NCI-H82 (cell line): ENCODE measurements around the gene SLC16A6.
"Not testable (repeated sequence)": the region's sequence is repeated elsewhere in the genome, so short reads cannot be mapped to it uniquely, and the experiment has no call there.

Experiments used
- DNase-seq: peaks from one replicate; lab custom pipeline; 2025; lab: John Stamatoyannopoulos, UW

SLC16A6 gene

GRCh38 chr17:68314916-68315535 lies 24.1 kb upstream of the SLC16A6 start:
- no peak for DNase-seq

GRCh38 chr17:68310152-68310551 lies 19.2 kb upstream of the SLC16A6 start:
- no peak for DNase-seq

GRCh38 chr17:68309066-68309670 lies 18.2 kb upstream of the SLC16A6 start:
- not testable (repeated sequence) for DNase-seq

GRCh38 chr17:68308486-68308885 lies 17.6 kb upstream of the SLC16A6 start:
- DNase-seq = not testable (repeated sequence)

GRCh38 chr17:68307443-68307842 lies 16.5 kb upstream of the SLC16A6 start:
- no peak for DNase-seq

GRCh38 chr17:68306819-68307218 lies 15.9 kb upstream of the SLC16A6 start:
- no peak for DNase-seq

- no peak for DNase-seq
Observed at GRCh38 chr17:68305142-68305541, 14.2 kb upstream of the SLC16A6 start.

- no peak for DNase-seq
Observed at GRCh38 chr17:68304706-68305105, 13.8 kb upstream of the SLC16A6 start.

- DNase-seq = peak; percentile 9
Observed at GRCh38 chr17:68302666-68303065, 11.7 kb upstream of the SLC16A6 start.

- DNase-seq = no peak
Observed at GRCh38 chr17:68302066-68302564, 11.2 kb upstream of the SLC16A6 start.

- no peak for DNase-seq
Observed at GRCh38 chr17:68301438-68301959, 10.6 kb upstream of the SLC16A6 start.

- DNase-seq = no peak
Observed at GRCh38 chr17:68299817-68300216, 8.9 kb upstream of the SLC16A6 start.

GRCh38 chr17:68298601-68299000 lies 7.7 kb upstream of the SLC16A6 start:
- DNase-seq = peak; percentile 66

GRCh38 chr17:68297195-68297594 lies 6.3 kb upstream of the SLC16A6 start:
- DNase-seq = no peak

- no peak for DNase-seq
Observed at GRCh38 chr17:68296217-68297191, 5.6 kb upstream of the SLC16A6 start.

- peak; percentile 14 for DNase-seq
Observed at GRCh38 chr17:68295086-68295485, 4.2 kb upstream of the SLC16A6 start.

- DNase-seq = no peak
Observed at GRCh38 chr17:68294617-68295016, 3.7 kb upstream of the SLC16A6 start.

- DNase-seq = no peak
Observed at GRCh38 chr17:68294196-68294555, 3.2 kb upstream of the SLC16A6 start.

GRCh38 chr17:68293490-68294195 lies 2.7 kb upstream of the SLC16A6 start:
- DNase-seq = no peak

GRCh38 chr17:68292689-68293040 lies 1.7 kb upstream of the SLC16A6 start:
- DNase-seq = no peak

- DNase-seq = peak; percentile 86
Observed at GRCh38 chr17:68291836-68292688, 1.1 kb upstream of the SLC16A6 start.
